Liver (tissue), 9 donors: ENCODE data around the gene MELK. TPM values are rescaled to one million over a fixed set of nuclear protein-coding genes. Genes with fewer than 3 reads are reported as not detected.

ENCODE experiments used
- DNase-seq: peaks from one replicate; pipeline ENCODE4 v3.0.0-alpha.2; 2017; ENCODE audit warnings: low spot score
- H3K27ac ChIP-seq, 2 donors: one replicate each; pipeline ENCODE4 v1.7.0; 2013; ENCODE audit warnings: inconsistent platforms in 2 of 2, low read length in 2 of 2, control low read depth in 1 of 2, low read depth in 1 of 2, mild to moderate bottlenecking in 1 of 2
- H3K27me3 ChIP-seq, 4 donors: one replicate each; pipeline versions ENCODE4 v1.6.1 to v1.7.0; 2013; ENCODE audit warnings: low read length in 3 of 4, inconsistent platforms in 1 of 4, mild to moderate bottlenecking in 1 of 4, moderate library complexity in 1 of 4; ENCODE audit not compliant: control insufficient read depth in 4 of 4, insufficient read depth in 4 of 4
- H3K36me3 ChIP-seq, 4 donors: one replicate each; pipeline versions ENCODE4 v1.6.1 to v1.7.0; 2013; ENCODE audit warnings: low read length in 3 of 4, mild to moderate bottlenecking in 3 of 4, low read depth in 1 of 4, moderate library complexity in 1 of 4; ENCODE audit not compliant: control insufficient read depth in 4 of 4, insufficient read depth in 3 of 4
- H3K4me1 ChIP-seq, 4 donors: one replicate each; pipeline versions ENCODE4 v1.6.1 to v1.7.0; 2013; ENCODE audit warnings: low read length in 3 of 4, mild to moderate bottlenecking in 3 of 4, moderate library complexity in 1 of 4; ENCODE audit not compliant: control insufficient read depth in 4 of 4, insufficient read depth in 4 of 4
- H3K4me3 ChIP-seq, 3 donors: one replicate each; pipeline versions ENCODE4 v1.6.1 to v1.7.0; 2013; ENCODE audit warnings: low read length in 3 of 3, control low read depth in 1 of 3, low read depth in 1 of 3, mild to moderate bottlenecking in 1 of 3
- H3K9ac ChIP-seq, 2 donors: one replicate each; pipeline ENCODE4 v1.7.0; 2013; ENCODE audit warnings: low read length in 2 of 2, mild to moderate bottlenecking in 2 of 2, moderate library complexity in 2 of 2, control low read depth in 1 of 2, low read depth in 1 of 2
- H3K9me3 ChIP-seq, 4 donors: one replicate each; pipeline versions ENCODE4 v1.6.1 to v1.7.0; 2013; ENCODE audit warnings: low read length in 3 of 4; ENCODE audit not compliant: control insufficient read depth in 4 of 4
- ATF3 ChIP-seq: IDR thresholded peaks from 2 replicates; pipeline ENCODE4 v1.6.1; 2016; ENCODE audit warnings: antibody characterized with exemption
- EGR1 ChIP-seq, 2 donors: IDR thresholded peaks; 2 replicates each; pipeline ENCODE4 v1.6.1; 2016 to 2018; ENCODE audit warnings: antibody characterized with exemption in 2 of 2, low read depth in 2 of 2
- FOXA1 ChIP-seq: IDR thresholded peaks from 2 replicates; pipeline ENCODE4 v1.6.1; 2016; ENCODE audit warnings: antibody characterized with exemption
- FOXA2 ChIP-seq: IDR thresholded peaks from 2 replicates; pipeline ENCODE4 v1.6.1; 2016; ENCODE audit warnings: antibody characterized with exemption
- GABPA ChIP-seq, 2 donors: IDR thresholded peaks in 1 of 2; conservative IDR thresholded peaks in 1 of 2; 2 replicates each; pipeline ENCODE4 v1.6.1; 2016; ENCODE audit warnings: antibody characterized with exemption in 2 of 2, mild to moderate bottlenecking in 1 of 2, moderate library complexity in 1 of 2
- HNF4A ChIP-seq, 2 donors: conservative IDR thresholded peaks; 2 replicates each; pipeline ENCODE4 v1.6.1; 2016; ENCODE audit warnings: antibody characterized with exemption in 2 of 2, mild to moderate bottlenecking in 2 of 2
- HNF4G ChIP-seq: IDR thresholded peaks from 2 replicates; pipeline ENCODE4 v1.6.1; 2016; ENCODE audit warnings: antibody characterized with exemption
- JUND ChIP-seq, 2 donors: IDR thresholded peaks; 2 replicates each; pipeline ENCODE4 v1.6.1; 2016; ENCODE audit warnings: antibody characterized with exemption in 2 of 2
- NR2F2 ChIP-seq: IDR thresholded peaks from 2 replicates; pipeline ENCODE4 v1.6.1; 2016; ENCODE audit warnings: antibody characterized with exemption
- RAD21 ChIP-seq, 2 donors: IDR thresholded peaks; 2 replicates each; pipeline ENCODE4 v1.6.1; 2016; ENCODE audit warnings: antibody characterized with exemption in 2 of 2, mild to moderate bottlenecking in 2 of 2
- REST ChIP-seq: IDR thresholded peaks from 2 replicates; pipeline ENCODE4 v1.6.1; 2016; ENCODE audit warnings: antibody characterized with exemption, mild to moderate bottlenecking
- RXRA ChIP-seq, 2 donors: IDR thresholded peaks; 2 replicates each; pipeline ENCODE4 v1.6.1; 2017 to 2018; ENCODE audit warnings: antibody characterized with exemption in 2 of 2, mild to moderate bottlenecking in 1 of 2
- SP1 ChIP-seq: IDR thresholded peaks from 2 replicates; pipeline ENCODE4 v1.6.1; 2018; ENCODE audit warnings: antibody characterized with exemption, mild to moderate bottlenecking
- TAF1 ChIP-seq: conservative IDR thresholded peaks from 2 replicates; pipeline ENCODE4 v1.6.1; 2016; ENCODE audit warnings: antibody characterized with exemption, mild to moderate bottlenecking
- YY1 ChIP-seq: IDR thresholded peaks from 2 replicates; pipeline ENCODE4 v1.6.1; 2016; ENCODE audit warnings: antibody characterized with exemption, mild to moderate bottlenecking
- WGBS: extraction: QIAGEN DNeasy Blood & Tissue Kit; methylation state at CpG from one replicate; pipeline ENCODE4 v1.1.7; 2013; 5-methylcytosine and 5-hydroxymethylcytosine counted together
- polyA plus RNA-seq, 2 donors: library from polyadenylated mRNA; stranded (reverse) in 1 of 2; unstranded in 1 of 2; fragments of 200-250 nt in 1 of 2; fragments of >200 nt in 1 of 2; fragmentation: Nextera tagmentation in 1 of 2; extraction: Ambion mirVana in 1 of 2; gene quantifications; one replicate each; pipeline versions ENCODE4 v1.2.1 to v1.2.3, GENCODE V29; 2013 to 2015
- total RNA-seq, 2 donors: library from RNA; depleted of rRNA; stranded (reverse); fragments of >200 nt; gene quantifications; one replicate each; pipeline ENCODE4 v1.2.3, GENCODE V29; 2014
- TF ChIP-seq, protein P1 (sequence below): fragments of 150-350 bp; IDR thresholded peaks from 2 replicates; pipeline ENCODE4 v1.5.1; 2017; ENCODE audit warnings: improper control_type of control experiment, low read depth, low read length; ENCODE audit not compliant: missing input control
- TF ChIP-seq, protein P2 (sequence below): IDR thresholded peaks from 2 replicates; pipeline ENCODE4 v1.6.1; 2016; ENCODE audit warnings: antibody characterized with exemption
- TF ChIP-seq, protein P3 (sequence below): IDR thresholded peaks from 2 replicates; pipeline ENCODE4 v1.6.1; 2016; ENCODE audit warnings: antibody characterized with exemption
- donor health status: healthy.
- donor health status: healthy.
- donor health status: healthy.
- donor health status: healthy.
- donor health status: healthy.

MELK gene
- total and polyA plus RNA-seq, 4 donors: 0.08 to 19.5 (median 1.0) TPM

GRCh38 chr9:36576866-36577265, 4.2 kb downstream of the MELK start (continued):
- no peak for TF ChIP-seq REST
- TF ChIP-seq FOXA1: no peak

DNA sequence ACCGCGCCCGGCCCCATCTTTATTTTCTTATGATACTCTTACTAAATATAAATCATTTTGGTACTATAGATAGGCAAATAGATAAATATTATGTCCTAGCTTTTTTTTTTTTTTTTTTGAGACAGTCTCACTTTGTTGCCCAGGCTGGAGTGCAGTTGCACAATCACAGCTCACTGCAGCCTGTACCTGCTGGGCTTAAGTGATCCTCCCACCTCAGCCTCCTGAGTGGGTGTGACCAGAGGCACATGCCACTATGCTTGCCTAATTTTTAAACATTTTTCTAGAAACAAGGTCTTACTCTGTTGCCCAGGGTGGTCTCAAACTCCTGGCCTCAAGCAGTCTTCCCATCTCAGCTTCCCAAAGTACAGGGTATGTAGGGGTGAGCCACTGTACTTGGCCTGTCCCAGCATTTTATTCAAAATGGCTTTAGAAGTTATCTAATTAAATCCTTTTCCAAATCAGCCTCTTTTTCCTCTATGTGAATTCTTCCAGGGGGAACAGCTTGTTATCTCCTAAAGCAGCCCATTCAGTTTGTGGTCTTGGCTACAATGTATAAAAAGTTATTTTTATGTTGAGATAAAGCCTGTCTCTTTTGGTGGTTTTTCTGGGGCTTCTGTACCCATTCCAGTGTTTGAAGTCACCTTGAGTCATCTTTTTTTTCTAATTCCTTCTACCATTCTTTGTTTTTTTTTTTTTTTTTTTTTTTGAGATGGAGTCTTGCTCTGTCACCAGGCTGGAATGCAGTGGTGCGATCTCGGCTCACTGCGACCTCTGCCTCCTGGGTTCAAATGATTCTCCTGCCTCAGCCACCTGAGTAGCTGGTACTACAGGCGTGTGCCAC, 12.1 kb downstream of the MELK start:
- Histone ChIP-seq H3K4me1 (no peaks in the 10 kb centered on the region), H3K27ac (no peak overlapping the region), H3K27me3 (no peaks in the 10 kb centered on the region), H3K36me3 (peaks cover 0 to 2% (median 0%) of the 10 kb centered on the region in 4 donors), H3K4me3 (no peak overlapping the region), H3K9me3 (no peaks in the 10 kb centered on the region), H3K9ac (no peak overlapping the region)
- DNase-seq: no peak
- TF ChIP-seq, protein P1, sequence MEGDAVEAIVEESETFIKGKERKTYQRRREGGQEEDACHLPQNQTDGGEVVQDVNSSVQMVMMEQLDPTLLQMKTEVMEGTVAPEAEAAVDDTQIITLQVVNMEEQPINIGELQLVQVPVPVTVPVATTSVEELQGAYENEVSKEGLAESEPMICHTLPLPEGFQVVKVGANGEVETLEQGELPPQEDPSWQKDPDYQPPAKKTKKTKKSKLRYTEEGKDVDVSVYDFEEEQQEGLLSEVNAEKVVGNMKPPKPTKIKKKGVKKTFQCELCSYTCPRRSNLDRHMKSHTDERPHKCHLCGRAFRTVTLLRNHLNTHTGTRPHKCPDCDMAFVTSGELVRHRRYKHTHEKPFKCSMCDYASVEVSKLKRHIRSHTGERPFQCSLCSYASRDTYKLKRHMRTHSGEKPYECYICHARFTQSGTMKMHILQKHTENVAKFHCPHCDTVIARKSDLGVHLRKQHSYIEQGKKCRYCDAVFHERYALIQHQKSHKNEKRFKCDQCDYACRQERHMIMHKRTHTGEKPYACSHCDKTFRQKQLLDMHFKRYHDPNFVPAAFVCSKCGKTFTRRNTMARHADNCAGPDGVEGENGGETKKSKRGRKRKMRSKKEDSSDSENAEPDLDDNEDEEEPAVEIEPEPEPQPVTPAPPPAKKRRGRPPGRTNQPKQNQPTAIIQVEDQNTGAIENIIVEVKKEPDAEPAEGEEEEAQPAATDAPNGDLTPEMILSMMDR: no peak
- TF ChIP-seq YY1: no peak
- TF ChIP-seq ATF3: no peak
- TF ChIP-seq JUND (IDR thresholded peaks at IDR 0.05): no peak
- no peak for TF ChIP-seq GABPA (IDR thresholded peaks at IDR 0.05 in 1 of 2, conservative IDR thresholded peaks at IDR 0.05 in 1 of 2)
- TF ChIP-seq, protein P2, sequence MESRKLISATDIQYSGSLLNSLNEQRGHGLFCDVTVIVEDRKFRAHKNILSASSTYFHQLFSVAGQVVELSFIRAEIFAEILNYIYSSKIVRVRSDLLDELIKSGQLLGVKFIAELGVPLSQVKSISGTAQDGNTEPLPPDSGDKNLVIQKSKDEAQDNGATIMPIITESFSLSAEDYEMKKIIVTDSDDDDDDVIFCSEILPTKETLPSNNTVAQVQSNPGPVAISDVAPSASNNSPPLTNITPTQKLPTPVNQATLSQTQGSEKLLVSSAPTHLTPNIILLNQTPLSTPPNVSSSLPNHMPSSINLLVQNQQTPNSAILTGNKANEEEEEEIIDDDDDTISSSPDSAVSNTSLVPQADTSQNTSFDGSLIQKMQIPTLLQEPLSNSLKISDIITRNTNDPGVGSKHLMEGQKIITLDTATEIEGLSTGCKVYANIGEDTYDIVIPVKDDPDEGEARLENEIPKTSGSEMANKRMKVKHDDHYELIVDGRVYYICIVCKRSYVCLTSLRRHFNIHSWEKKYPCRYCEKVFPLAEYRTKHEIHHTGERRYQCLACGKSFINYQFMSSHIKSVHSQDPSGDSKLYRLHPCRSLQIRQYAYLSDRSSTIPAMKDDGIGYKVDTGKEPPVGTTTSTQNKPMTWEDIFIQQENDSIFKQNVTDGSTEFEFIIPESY: no peak
- no peak for TF ChIP-seq RAD21 (IDR thresholded peaks at IDR 0.05)
- TF ChIP-seq REST: no peak
- TF ChIP-seq TAF1: no peak
- TF ChIP-seq, protein P3, sequence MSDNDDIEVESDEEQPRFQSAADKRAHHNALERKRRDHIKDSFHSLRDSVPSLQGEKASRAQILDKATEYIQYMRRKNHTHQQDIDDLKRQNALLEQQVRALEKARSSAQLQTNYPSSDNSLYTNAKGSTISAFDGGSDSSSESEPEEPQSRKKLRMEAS: no peak
- TF ChIP-seq FOXA1: no peak
- no peak for TF ChIP-seq NR2F2
- TF ChIP-seq RXRA (IDR thresholded peaks at IDR 0.05): no peak
- TF ChIP-seq EGR1 (IDR thresholded peaks at IDR 0.05; ENCODE audit: low read depth in 2 of 2): no peak
- no peak for TF ChIP-seq SP1
- no peak for TF ChIP-seq HNF4A (conservative IDR thresholded peaks at IDR 0.05)
- no peak for TF ChIP-seq HNF4G
- TF ChIP-seq FOXA2: no peak
- WGBS: 95% methylated on average over 7 of the region's 7 CpGs
